NCI-H1930 (cell line): ENCODE data around the gene FGA.
A peak's percentile ranks its signal among the peaks of the same experiment; 100 is the strongest.

Experiments used
- DNase-seq, 2 experiments: peaks; one replicate each; lab custom pipeline; 2025; lab: John Stamatoyannopoulos, UW

The FGA gene

GRCh38 chr4:154579927-154580326, 10.6 kb downstream of the FGA start:
- no peak for DNase-seq

GRCh38 chr4:154578919-154579318, 11.6 kb downstream of the FGA start:
- DNase-seq = no peak

- no peak for DNase-seq
These were observed 13.2 kb downstream of the FGA start for GRCh38 chr4:154577324-154577723.

GRCh38 chr4:154574311-154574710, 16.2 kb downstream of the FGA start:
- no peak for DNase-seq

GRCh38 chr4:154573190-154573870, 17.2 kb downstream of the FGA start:
- no peak for DNase-seq

- DNase-seq = no peak
These were observed 21.0 kb downstream of the FGA start for GRCh38 chr4:154569584-154569983.

GRCh38 chr4:154569028-154569427, 21.5 kb downstream of the FGA start:
- no peak for DNase-seq

- no peak for DNase-seq
These were observed 23.8 kb downstream of the FGA start for GRCh38 chr4:154566639-154567204.

- DNase-seq = no peak
These were observed 24.8 kb downstream of the FGA start for GRCh38 chr4:154565704-154566103.

- DNase-seq = no peak
These were observed 26.2 kb downstream of the FGA start for GRCh38 chr4:154564311-154564710.

GRCh38 chr4:154562697-154563254, 27.8 kb downstream of the FGA start, which contains the start of gene FGB:
FGB (plus strand) TSS chr4:154563011; CDS start chr4:154563019, 8 bp downstream.
- DNase-seq = no peak

- DNase-seq = no peak
These were observed 29.7 kb downstream of the FGA start for GRCh38 chr4:154560824-154561231.

- no peak for DNase-seq
These were observed 30.1 kb downstream of the FGA start for GRCh38 chr4:154560419-154560801.

GRCh38 chr4:154559494-154560418, 30.8 kb downstream of the FGA start:
- peak in 1 of 2 experiments; percentile 21 for DNase-seq

GRCh38 chr4:154559141-154559493, 31.4 kb downstream of the FGA start:
- DNase-seq = no peak

- peak; percentile 18 to 46 for DNase-seq
These were observed 38.5 kb downstream of the FGA start for GRCh38 chr4:154551872-154552686.

GRCh38 chr4:154549894-154550790, 40.4 kb downstream of the FGA start, which contains the start of gene PLRG1:
PLRG1 (minus strand) TSS chr4:154550400; CDS start chr4:154550308, 92 bp downstream.
- DNase-seq = peak; percentile 89 to 94

GRCh38 chr4:154545689-154546088, 44.9 kb downstream of the FGA start:
- no peak for DNase-seq

GRCh38 chr4:154542271-154542879, 48.2 kb downstream of the FGA start:
- DNase-seq = no peak
